ENCODE results near the gene C16orf87.

C16orf87 gene

DNA sequence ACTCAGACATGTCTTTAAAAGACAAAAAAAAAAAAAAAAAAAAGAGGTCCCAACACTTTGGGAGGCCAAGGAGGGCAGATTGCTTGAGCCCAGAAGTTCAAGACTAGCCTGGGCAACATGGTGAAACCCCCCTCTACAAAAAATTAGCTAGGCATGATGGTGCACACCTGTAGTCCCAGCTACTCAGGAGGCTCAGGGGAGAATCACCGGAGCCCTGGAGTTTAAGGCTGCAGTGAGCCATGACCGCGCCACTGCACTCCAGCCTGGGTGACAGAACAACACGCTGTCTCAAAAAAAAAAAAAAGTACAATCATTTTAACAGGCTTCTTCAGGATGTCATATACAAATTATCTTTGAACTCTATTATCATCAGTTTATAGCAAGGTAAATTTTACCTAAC, 22.0 kb downstream of the C16orf87 start:
- Histone ChIP-seq H3K9me3 (ENCODE audit: severe bottlenecking) (no peaks in the 10 kb centered on the region), H3K4me1 (ENCODE audit: insufficient read depth, poor library complexity, severe bottlenecking) (peaks cover 13% of the 10 kb centered on the region), H3K36me3 (ENCODE audit: low read depth) (0 out of 2 replicates have a peak, but pooled peaks cover 15% of the 10 kb centered on the region), H3K27me3 (ENCODE audit: insufficient read depth, poor library complexity, severe bottlenecking) (no peaks in the 10 kb centered on the region), H3K4me3 (ENCODE audit: severe bottlenecking) (no peak overlapping the region), H3K27ac (ENCODE audit: poor library complexity, severe bottlenecking) (no peak overlapping the region)
- DNase-seq (ENCODE audit: low spot score) (no peak), ATAC-seq (ENCODE audit: low read depth) (no peak)
- TF ChIP-seq, protein P1, sequence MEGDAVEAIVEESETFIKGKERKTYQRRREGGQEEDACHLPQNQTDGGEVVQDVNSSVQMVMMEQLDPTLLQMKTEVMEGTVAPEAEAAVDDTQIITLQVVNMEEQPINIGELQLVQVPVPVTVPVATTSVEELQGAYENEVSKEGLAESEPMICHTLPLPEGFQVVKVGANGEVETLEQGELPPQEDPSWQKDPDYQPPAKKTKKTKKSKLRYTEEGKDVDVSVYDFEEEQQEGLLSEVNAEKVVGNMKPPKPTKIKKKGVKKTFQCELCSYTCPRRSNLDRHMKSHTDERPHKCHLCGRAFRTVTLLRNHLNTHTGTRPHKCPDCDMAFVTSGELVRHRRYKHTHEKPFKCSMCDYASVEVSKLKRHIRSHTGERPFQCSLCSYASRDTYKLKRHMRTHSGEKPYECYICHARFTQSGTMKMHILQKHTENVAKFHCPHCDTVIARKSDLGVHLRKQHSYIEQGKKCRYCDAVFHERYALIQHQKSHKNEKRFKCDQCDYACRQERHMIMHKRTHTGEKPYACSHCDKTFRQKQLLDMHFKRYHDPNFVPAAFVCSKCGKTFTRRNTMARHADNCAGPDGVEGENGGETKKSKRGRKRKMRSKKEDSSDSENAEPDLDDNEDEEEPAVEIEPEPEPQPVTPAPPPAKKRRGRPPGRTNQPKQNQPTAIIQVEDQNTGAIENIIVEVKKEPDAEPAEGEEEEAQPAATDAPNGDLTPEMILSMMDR (IDR thresholded peaks at IDR 0.05; ENCODE audit: poor library complexity, severe bottlenecking), result no peak

DNA sequence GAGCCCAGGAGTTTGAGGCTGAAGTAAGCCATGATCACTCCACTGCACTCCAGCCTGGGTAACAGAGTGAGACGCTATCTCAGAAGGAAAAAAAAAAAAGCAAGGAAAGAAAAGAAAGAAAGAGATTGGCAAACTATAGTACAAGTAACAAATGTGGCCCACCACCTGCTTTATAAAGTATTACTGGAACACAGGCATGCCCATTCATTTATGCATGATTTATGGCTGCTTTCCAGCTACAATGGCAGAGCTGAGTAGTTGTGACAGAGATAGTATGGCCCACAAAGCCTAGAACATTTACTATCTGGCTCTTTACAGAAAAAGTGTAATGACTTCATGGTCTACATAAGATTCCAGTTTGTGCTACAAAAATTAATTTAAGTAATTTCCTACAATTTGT, 23.6 kb downstream of the C16orf87 start:
- Histone ChIP-seq H3K9me3 (ENCODE audit: severe bottlenecking) (no peaks in the 10 kb centered on the region), H3K4me3 (ENCODE audit: severe bottlenecking) (no peak overlapping the region), H3K27me3 (ENCODE audit: insufficient read depth, poor library complexity, severe bottlenecking) (no peaks in the 10 kb centered on the region), H3K4me1 (ENCODE audit: insufficient read depth, poor library complexity, severe bottlenecking) (peaks cover 13% of the 10 kb centered on the region), H3K27ac (ENCODE audit: poor library complexity, severe bottlenecking) (no peak overlapping the region), H3K36me3 (ENCODE audit: low read depth) (peaks cover 22% of the 10 kb centered on the region)
- TF ChIP-seq, protein P1 (IDR thresholded peaks at IDR 0.05; ENCODE audit: poor library complexity, severe bottlenecking), result no peak
- DNase-seq (ENCODE audit: low spot score), result no peak
- no peak for ATAC-seq (ENCODE audit: low read depth)

DNA sequence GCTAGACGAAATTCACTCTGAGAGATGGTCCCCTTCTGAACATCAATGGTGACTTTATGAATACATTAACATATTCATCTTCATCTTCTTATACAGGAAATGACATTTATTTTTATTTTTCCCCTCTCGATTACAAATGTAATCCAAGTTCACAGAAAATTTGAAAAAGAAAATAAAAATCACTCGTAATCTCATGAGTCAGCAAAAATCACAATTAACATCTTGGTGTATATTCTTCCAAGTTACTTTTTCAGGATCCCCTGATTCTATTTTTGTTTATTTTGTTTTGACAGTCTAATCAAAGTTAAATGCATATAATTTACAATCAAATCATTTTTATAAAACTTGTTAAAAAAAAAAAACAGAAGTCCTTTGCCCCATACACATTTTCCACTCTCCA, 27.6 kb downstream of the C16orf87 start:
- no peak for ATAC-seq (ENCODE audit: low read depth)
- Histone ChIP-seq H3K36me3 (ENCODE audit: low read depth) (peaks cover 31% of the 10 kb centered on the region), H3K4me3 (ENCODE audit: severe bottlenecking) (no peak overlapping the region), H3K4me1 (ENCODE audit: insufficient read depth, poor library complexity, severe bottlenecking) (no peaks in the 10 kb centered on the region), H3K27ac (ENCODE audit: poor library complexity, severe bottlenecking) (no peak overlapping the region), H3K27me3 (ENCODE audit: insufficient read depth, poor library complexity, severe bottlenecking) (peaks cover 3% of the 10 kb centered on the region), H3K9me3 (ENCODE audit: severe bottlenecking) (no peaks in the 10 kb centered on the region)
- no peak for DNase-seq (ENCODE audit: low spot score)
- TF ChIP-seq, protein P1 (IDR thresholded peaks at IDR 0.05; ENCODE audit: poor library complexity, severe bottlenecking), result no peak

DNA sequence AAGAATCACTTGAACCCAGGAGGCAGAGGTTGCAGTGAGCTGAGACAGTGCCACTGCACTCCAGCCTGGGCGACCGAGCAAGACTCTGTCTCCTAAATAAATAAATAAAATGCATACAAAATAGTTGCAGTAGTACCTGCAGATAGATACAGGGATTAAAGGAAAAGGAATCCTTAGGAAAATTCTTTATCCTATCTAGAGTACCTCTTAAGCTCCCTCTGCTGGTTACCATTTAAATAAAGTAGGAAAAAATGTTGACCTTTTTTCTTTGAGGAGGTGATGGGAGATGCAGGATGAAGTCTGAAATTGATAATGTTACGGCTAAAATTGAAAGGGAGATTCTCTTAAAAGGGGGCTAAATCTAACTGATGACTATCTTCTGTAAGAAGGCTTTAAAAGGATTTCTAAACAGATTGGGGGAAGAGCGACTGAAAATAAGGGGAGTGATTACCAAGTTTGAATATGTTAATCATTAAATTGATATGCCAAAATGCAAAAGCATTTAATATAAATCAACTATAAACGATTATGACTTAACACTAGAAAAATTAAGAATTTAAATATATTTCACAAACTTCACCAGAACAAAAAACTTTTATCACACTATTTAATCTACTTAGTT, 29.4 kb downstream of the C16orf87 start:
- Histone ChIP-seq H3K36me3 (ENCODE audit: low read depth) (peaks cover 22% of the 10 kb centered on the region), H3K27me3 (ENCODE audit: insufficient read depth, poor library complexity, severe bottlenecking) (peaks cover 3% of the 10 kb centered on the region), H3K27ac (ENCODE audit: poor library complexity, severe bottlenecking) (no peak overlapping the region), H3K4me3 (ENCODE audit: severe bottlenecking) (no peak overlapping the region), H3K4me1 (ENCODE audit: insufficient read depth, poor library complexity, severe bottlenecking) (no peaks in the 10 kb centered on the region), H3K9me3 (ENCODE audit: severe bottlenecking) (no peaks in the 10 kb centered on the region)
- TF ChIP-seq, protein P1 (IDR thresholded peaks at IDR 0.05; ENCODE audit: poor library complexity, severe bottlenecking), result peak; percentile 69
- ATAC-seq (ENCODE audit: low read depth), result 0 out of 3 replicates have a peak, but pooled peaks have one; percentile 40
- DNase-seq (ENCODE audit: low spot score), result no peak

DNA sequence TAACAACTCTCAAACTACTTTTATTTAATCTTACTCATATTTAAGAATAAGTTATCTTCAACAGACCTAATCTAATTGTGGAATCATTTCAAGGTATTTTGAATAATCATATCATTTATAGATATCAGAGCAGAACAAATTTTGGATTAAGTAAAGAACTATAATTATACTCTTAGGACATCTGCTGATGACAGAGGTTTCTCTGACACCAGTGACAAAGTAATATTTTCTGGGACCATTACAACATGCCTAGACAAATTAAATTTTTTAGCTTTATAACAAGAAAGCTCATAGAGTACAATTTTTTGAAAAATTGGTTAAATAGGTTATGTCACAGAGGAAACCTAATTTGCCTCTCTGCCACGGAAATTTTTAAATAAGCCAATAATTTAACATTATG, 30.5 kb downstream of the C16orf87 start:
- ATAC-seq (ENCODE audit: low read depth) (no peak), DNase-seq (ENCODE audit: low spot score) (no peak)
- Histone ChIP-seq H3K36me3 (ENCODE audit: low read depth) (peaks cover 20% of the 10 kb centered on the region), H3K9me3 (ENCODE audit: severe bottlenecking) (no peaks in the 10 kb centered on the region), H3K27ac (ENCODE audit: poor library complexity, severe bottlenecking) (no peak overlapping the region), H3K27me3 (ENCODE audit: insufficient read depth, poor library complexity, severe bottlenecking) (peaks cover 3% of the 10 kb centered on the region), H3K4me1 (ENCODE audit: insufficient read depth, poor library complexity, severe bottlenecking) (no peaks in the 10 kb centered on the region), H3K4me3 (ENCODE audit: severe bottlenecking) (no peak overlapping the region)
- TF ChIP-seq, protein P1 (IDR thresholded peaks at IDR 0.05; ENCODE audit: poor library complexity, severe bottlenecking), result no peak

Measured in RWPE2 (cell line).